Muscle layer of duodenum (tissue), 2 donors: Measurements from ENCODE around the gene EPN3.
A peak's percentile ranks its signal among the peaks of the same experiment; 100 is the strongest.

Experiments
- H3K27ac ChIP-seq: one replicate; pipeline ENCODE4 v1.7.0; 2013; ENCODE audit warnings: mild to moderate bottlenecking, low read length
- H3K27me3 ChIP-seq: one replicate; pipeline ENCODE4 v1.7.0; 2013; ENCODE audit warnings: low read depth, mild to moderate bottlenecking, control low read depth, low read length
- H3K36me3 ChIP-seq, 2 donors: one replicate each; pipeline ENCODE4 v1.7.0; 2013; ENCODE audit warnings: low read length in 2 of 2, control low read depth in 1 of 2, mild to moderate bottlenecking in 1 of 2; ENCODE audit not compliant: insufficient read depth in 2 of 2, control insufficient read depth in 1 of 2
- H3K4me1 ChIP-seq, 2 donors: one replicate each; pipeline ENCODE4 v1.7.0; 2013; ENCODE audit warnings: low read length in 2 of 2, mild to moderate bottlenecking in 2 of 2, control low read depth in 1 of 2, moderate library complexity in 1 of 2; ENCODE audit not compliant: insufficient read depth in 2 of 2, control insufficient read depth in 1 of 2
- H3K4me3 ChIP-seq, 2 donors: one replicate each; pipeline ENCODE4 v1.7.0; 2013; ENCODE audit warnings: low read length in 2 of 2, low read depth in 1 of 2, mild to moderate bottlenecking in 1 of 2
- H3K9me3 ChIP-seq, 2 donors: one replicate each; pipeline ENCODE4 v1.7.0; 2013; ENCODE audit warnings: low read length in 2 of 2, control low read depth in 1 of 2, mild to moderate bottlenecking in 1 of 2; ENCODE audit not compliant: control insufficient read depth in 1 of 2
- donor health status: healthy.

Gene EPN3

GRCh38 chr17:50554201-50554600 is 21.7 kb downstream of the EPN3 start:
- Histone ChIP-seq H3K36me3 (peaks cover 0 to 36% of the 10 kb centered on the region in 2 donors), H3K27ac (no peak overlapping the region), H3K4me3 (no peak overlapping the region)

GRCh38 chr17:50556803-50557202 is 24.3 kb downstream of the EPN3 start:
- Histone ChIP-seq H3K36me3 (peaks cover 0 to 20% of the 10 kb centered on the region in 2 donors), H3K9me3 (no peaks in the 10 kb centered on the region), H3K27ac (no peak overlapping the region), H3K4me3 (no peak overlapping the region), H3K4me1 (peaks cover 9 to 33% of the 10 kb centered on the region in 2 donors), H3K27me3 (peaks cover 15% of the 10 kb centered on the region)

More at GRCh38 chr17:50554201-50554600, 21.7 kb downstream of the EPN3 start:
- Histone ChIP-seq H3K4me1 (peaks cover 0 to 10% of the 10 kb centered on the region in 2 donors), H3K9me3 (no peaks in the 10 kb centered on the region), H3K27me3 (peaks cover 5% of the 10 kb centered on the region)

GRCh38 chr17:50557630-50558029 is 25.1 kb downstream of the EPN3 start:
- no peak overlapping the region for H3K27ac ChIP-seq

GRCh38 chr17:50558091-50558490 is 25.6 kb downstream of the EPN3 start:
- Histone ChIP-seq H3K27me3 (peaks cover 23% of the 10 kb centered on the region), H3K9me3 (no peaks in the 10 kb centered on the region), H3K4me1 (peaks cover 9 to 38% of the 10 kb centered on the region in 2 donors)

More at GRCh38 chr17:50557630-50558029, 25.1 kb downstream of the EPN3 start:
- peaks cover 18% of the 10 kb centered on the region for H3K27me3 ChIP-seq
- no peak overlapping the region for H3K4me3 ChIP-seq
- peaks cover 9 to 38% of the 10 kb centered on the region in 2 donors for H3K4me1 ChIP-seq
- no peaks in the 10 kb centered on the region for H3K9me3 ChIP-seq
- H3K36me3 ChIP-seq = peaks cover 0 to 19% of the 10 kb centered on the region in 2 donors

GRCh38 chr17:50558581-50558940 is 26.0 kb downstream of the EPN3 start:
- Histone ChIP-seq H3K9me3 (no peaks in the 10 kb centered on the region), H3K4me1 (peaks cover 9 to 38% of the 10 kb centered on the region in 2 donors), H3K27ac (no peak overlapping the region), H3K36me3 (peaks cover 0 to 19% of the 10 kb centered on the region in 2 donors), H3K4me3 (peak overlapping the region in 1 of 2 donors; percentile 63), H3K27me3 (peaks cover 27% of the 10 kb centered on the region)

More at GRCh38 chr17:50558091-50558490, 25.6 kb downstream of the EPN3 start:
- peaks cover 0 to 19% of the 10 kb centered on the region in 2 donors for H3K36me3 ChIP-seq
- no peak overlapping the region for H3K4me3 ChIP-seq
- H3K27ac ChIP-seq = no peak overlapping the region

GRCh38 chr17:50558941-50559614 is 26.5 kb downstream of the EPN3 start:
- H3K4me1 ChIP-seq = peaks cover 9 to 38% of the 10 kb centered on the region in 2 donors
- H3K36me3 ChIP-seq = peaks cover 0 to 19% of the 10 kb centered on the region in 2 donors
- H3K27ac ChIP-seq = no peak overlapping the region
- no peaks in the 10 kb centered on the region for H3K9me3 ChIP-seq
- peaks cover 32% of the 10 kb centered on the region for H3K27me3 ChIP-seq
- peak overlapping the region in 1 of 2 donors; percentile 63 for H3K4me3 ChIP-seq

- H3K36me3 ChIP-seq = peaks cover 0 to 19% of the 10 kb centered on the region in 2 donors
- no peak overlapping the region for H3K27ac ChIP-seq
- H3K4me3 ChIP-seq = peak overlapping the region; percentile 37 to 63
- H3K9me3 ChIP-seq = no peaks in the 10 kb centered on the region
- peaks cover 32% of the 10 kb centered on the region for H3K27me3 ChIP-seq
- H3K4me1 ChIP-seq = peaks cover 9 to 42% of the 10 kb centered on the region in 2 donors
Observed at GRCh38 chr17:50559674-50560184, 27.2 kb downstream of the EPN3 start.

- no peak within 1 kb of the TSS for H3K27ac ChIP-seq
- H3K4me1 ChIP-seq = peaks cover 9 to 45% of the 10 kb centered on the region in 2 donors
- peaks cover 32% of the 10 kb centered on the region for H3K27me3 ChIP-seq
- peak within 1 kb of the TSS; percentile 37 to 63 for H3K4me3 ChIP-seq
- H3K36me3 ChIP-seq = peaks cover 0 to 14% of the 10 kb centered on the region in 2 donors
- no peaks in the 10 kb centered on the region for H3K9me3 ChIP-seq
Observed at GRCh38 chr17:50560185-50560824, 27.8 kb downstream of the EPN3 start, which contains the start of gene CACNA1G. TSS of gene CACNA1G (plus strand) at chr17:50560715. CDS start at chr17:50561460, 745 bp downstream.

- Histone ChIP-seq H3K27me3 (peaks cover 33% of the 10 kb centered on the region), H3K4me1 (peaks cover 9 to 52% of the 10 kb centered on the region in 2 donors), H3K36me3 (peaks cover 0 to 6% of the 10 kb centered on the region in 2 donors), H3K27ac (no peak overlapping the region), H3K4me3 (peak overlapping the region in 1 of 2 donors; percentile 63), H3K9me3 (no peaks in the 10 kb centered on the region)
Observed at GRCh38 chr17:50560931-50561745, 28.6 kb downstream of the EPN3 start.

GRCh38 chr17:50561746-50562141 is 29.2 kb downstream of the EPN3 start:
- Histone ChIP-seq H3K27ac (no peak overlapping the region), H3K4me3 (no peak overlapping the region), H3K27me3 (peaks cover 39% of the 10 kb centered on the region), H3K4me1 (peaks cover 9 to 56% of the 10 kb centered on the region in 2 donors), H3K36me3 (no peaks in the 10 kb centered on the region), H3K9me3 (no peaks in the 10 kb centered on the region)
